Suprapubic skin (tissue), 4 donors: ENCODE data around the gene ALDH3B2. TPM values are rescaled to one million over a fixed set of nuclear protein-coding genes. Genes with fewer than 3 reads are reported as not detected.
A peak's percentile ranks its signal among the peaks of the same experiment; 100 is the strongest.

Source experiments
- DNase-seq, 2 donors: peaks; one replicate each; pipeline ENCODE4 v3.0.0-alpha.2; 2019; ENCODE audit warnings: low spot score in 2 of 2
- H3K27ac ChIP-seq: fragments of 200-600 bp; sonication (generic); one replicate; pipeline ENCODE4 v1.5.1; 2019
- H3K27me3 ChIP-seq: fragments of 200-600 bp; sonication (generic); one replicate; pipeline ENCODE4 v1.5.1; 2019
- H3K36me3 ChIP-seq: fragments of 200-600 bp; sonication (generic); one replicate; pipeline ENCODE4 v1.5.1; 2019
- H3K4me1 ChIP-seq: fragments of 200-600 bp; sonication (generic); one replicate; pipeline ENCODE4 v1.5.1; 2019
- H3K4me3 ChIP-seq: fragments of 200-600 bp; sonication (generic); one replicate; pipeline ENCODE4 v1.5.1; 2019; ENCODE audit warnings: mild to moderate bottlenecking
- H3K9me3 ChIP-seq: fragments of 200-600 bp; sonication (generic); one replicate; pipeline ENCODE4 v1.5.1; 2019
- CTCF ChIP-seq, 2 donors: fragments of 200-600 bp in 1 of 2; fragments of 450-650 bp in 1 of 2; sonication (generic) in 1 of 2; IDR thresholded peaks; one replicate each; pipeline ENCODE4 v1.5.1; 2016 to 2019; ENCODE audit warnings: antibody characterized with exemption in 2 of 2, mild to moderate bottlenecking in 1 of 2, moderate library complexity in 1 of 2
- EP300 ChIP-seq: sonication (generic); formaldehyde crosslinking; IDR thresholded peaks from one replicate; pipeline ENCODE4 v1.6.1; 2017; ENCODE audit warnings: antibody characterized with exemption
- POLR2A ChIP-seq, 2 donors: fragments of 450-650 bp; IDR thresholded peaks; one replicate each; pipeline ENCODE4 v1.6.1; 2017; ENCODE audit warnings: antibody characterized with exemption in 2 of 2, mild to moderate bottlenecking in 2 of 2, moderate library complexity in 2 of 2
- POLR2AphosphoS5 ChIP-seq, 3 donors: sonication (generic); formaldehyde crosslinking; IDR thresholded peaks; one replicate each; pipeline ENCODE4 v1.6.1; 2017; ENCODE audit warnings: antibody characterized with exemption in 3 of 3
- WGBS: methylation state at CpG from one replicate; pipeline ENCODE4 v1.1.5; 2018; 5-methylcytosine and 5-hydroxymethylcytosine counted together
- total RNA-seq, 4 donors: library from RNA; depleted of rRNA; stranded (reverse); fragments of >200 nt; gene quantifications; one replicate each; pipeline ENCODE4 v1.1.0, GENCODE V29; 2016

ALDH3B2 gene
- total RNA-seq, 4 donors from 2014 or later, result 90.0 to 176 (median 105) TPM

GRCh38 chr11:67630943-67631331 is 43.5 kb downstream of the ALDH3B2 start:
- WGBS, result 57% methylated on average over 7 of the region's 16 CpGs
- TF ChIP-seq CTCF (IDR thresholded peaks at IDR 0.05) (no peak), POLR2AphosphoS5 (IDR thresholded peaks at IDR 0.05) (no peak), POLR2A (IDR thresholded peaks at IDR 0.05) (no peak), EP300 (no peak)
- Histone ChIP-seq H3K4me1 (peaks cover 35% of the 10 kb centered on the region), H3K4me3 (peak overlapping the region; percentile 79), H3K9me3 (no peaks in the 10 kb centered on the region), H3K27ac (peak overlapping the region; percentile 93), H3K27me3 (no peaks in the 10 kb centered on the region), H3K36me3 (no peaks in the 10 kb centered on the region)
- DNase-seq, result peak in 1 of 2 donors; percentile 80

GRCh38 chr11:67630228-67630942 is 44.0 kb downstream of the ALDH3B2 start:
- H3K36me3 ChIP-seq, result no peaks in the 10 kb centered on the region
- H3K9me3 ChIP-seq, result no peaks in the 10 kb centered on the region
- WGBS, result under 1% methylated on average over 18 of the region's 70 CpGs
- H3K27me3 ChIP-seq, result no peaks in the 10 kb centered on the region
- DNase-seq, result peak; percentile 99
- H3K4me3 ChIP-seq, result peak overlapping the region; percentile 79
- H3K4me1 ChIP-seq, result peaks cover 35% of the 10 kb centered on the region
- TF ChIP-seq CTCF (IDR thresholded peaks at IDR 0.05), result peak; percentile 69 to 82
- no peak for TF ChIP-seq EP300
- peak overlapping the region; percentile 93 for H3K27ac ChIP-seq

- H3K4me3 ChIP-seq, result peak within 1 kb of the TSS; percentile 79
- peak; percentile 90 for DNase-seq
- peak; percentile 59 to 90 for TF ChIP-seq CTCF (IDR thresholded peaks at IDR 0.05)
- TF ChIP-seq EP300, result no peak
- TF ChIP-seq POLR2AphosphoS5 (IDR thresholded peaks at IDR 0.05), result peak in 1 of 3 donors; percentile 48
- TF ChIP-seq POLR2A (IDR thresholded peaks at IDR 0.05), result peak in 1 of 2 donors; percentile 40
Measured at GRCh38 chr11:67629386-67630227, 44.8 kb downstream of the ALDH3B2 start, which contains the start of gene NUDT8. Gene NUDT8 (minus strand): TSS chr11:67629937. CDS start chr11:67629911, 26 bp downstream.

GRCh38 chr11:67628710-67629385 is 45.6 kb downstream of the ALDH3B2 start:
- H3K27ac ChIP-seq, result peak overlapping the region; percentile 93
- H3K27me3 ChIP-seq, result no peaks in the 10 kb centered on the region
- no CpG with 5 or more reads among the region's 25 CpGs for WGBS
- H3K4me3 ChIP-seq, result peak overlapping the region; percentile 79
- H3K4me1 ChIP-seq, result peaks cover 35% of the 10 kb centered on the region
- H3K36me3 ChIP-seq, result no peaks in the 10 kb centered on the region
- no peaks in the 10 kb centered on the region for H3K9me3 ChIP-seq
- DNase-seq, result peak; percentile 67 to 69
- TF ChIP-seq CTCF (IDR thresholded peaks at IDR 0.05) (no peak), POLR2A (IDR thresholded peaks at IDR 0.05) (no peak), EP300 (no peak), POLR2AphosphoS5 (IDR thresholded peaks at IDR 0.05) (no peak)

More at GRCh38 chr11:67629386-67630227, 44.8 kb downstream of the ALDH3B2 start, which contains the start of gene NUDT8:
- 1% methylated on average over 16 of the region's 102 CpGs for WGBS
- H3K4me1 ChIP-seq, result peaks cover 35% of the 10 kb centered on the region
- H3K27ac ChIP-seq, result peak within 1 kb of the TSS; percentile 93
- H3K36me3 ChIP-seq, result no peaks in the 10 kb centered on the region
- no peaks in the 10 kb centered on the region for H3K27me3 ChIP-seq
- no peaks in the 10 kb centered on the region for H3K9me3 ChIP-seq
